ENCODE measurements around the gene PDHX.

The PDHX gene

GRCh38 chr11:35029979-35030682, 113.7 kb downstream of the PDHX start:
- DNase-seq = peak; percentile 69

DNA sequence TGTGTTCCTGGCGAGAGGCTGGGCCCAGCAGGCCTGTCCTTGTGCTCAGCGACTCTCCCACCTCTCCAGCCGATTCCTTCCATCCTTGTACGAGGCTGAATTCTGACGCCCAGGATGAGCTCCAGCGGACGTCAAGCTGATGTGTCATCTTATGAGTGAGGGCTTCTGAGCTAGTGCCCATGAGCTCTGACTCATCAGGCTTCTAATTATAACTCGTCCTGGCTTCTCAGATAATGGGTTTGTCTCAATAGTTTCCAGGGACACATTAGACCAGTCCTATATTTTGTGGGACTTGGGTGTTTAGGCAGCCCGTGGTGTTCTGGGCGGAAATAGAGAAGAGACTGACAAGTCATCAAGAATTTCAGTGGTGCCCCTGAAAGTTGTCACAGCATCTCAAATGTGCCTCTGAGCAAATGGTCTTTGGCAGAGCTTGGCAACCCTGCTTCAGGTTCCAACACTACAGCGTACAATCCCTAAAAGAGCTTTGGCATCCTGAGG, 114.3 kb downstream of the PDHX start:
- DNase-seq = peak; percentile 76

GRCh38 chr11:35031346-35031745, 114.9 kb downstream of the PDHX start:
- DNase-seq = no peak

DNA sequence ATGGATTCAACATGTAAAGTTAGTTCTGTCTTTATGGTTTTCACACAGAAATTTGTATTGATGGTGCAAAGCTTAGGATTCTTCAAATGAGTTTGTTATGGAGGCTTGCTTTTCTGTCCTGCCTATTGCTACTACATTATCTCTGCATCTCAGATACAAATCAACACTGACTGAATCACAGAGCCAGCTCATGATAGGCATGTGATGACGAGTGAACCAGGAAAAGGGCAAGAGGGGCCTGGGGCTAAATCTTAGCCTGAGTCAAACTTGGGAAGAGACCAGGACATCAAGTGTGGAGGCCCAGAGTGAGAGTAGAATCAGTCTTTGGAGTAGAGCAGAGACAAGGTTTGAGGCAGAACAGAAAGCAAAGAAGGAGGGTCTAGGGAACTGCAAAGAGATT, 115.4 kb downstream of the PDHX start:
- DNase-seq = no peak

DNA sequence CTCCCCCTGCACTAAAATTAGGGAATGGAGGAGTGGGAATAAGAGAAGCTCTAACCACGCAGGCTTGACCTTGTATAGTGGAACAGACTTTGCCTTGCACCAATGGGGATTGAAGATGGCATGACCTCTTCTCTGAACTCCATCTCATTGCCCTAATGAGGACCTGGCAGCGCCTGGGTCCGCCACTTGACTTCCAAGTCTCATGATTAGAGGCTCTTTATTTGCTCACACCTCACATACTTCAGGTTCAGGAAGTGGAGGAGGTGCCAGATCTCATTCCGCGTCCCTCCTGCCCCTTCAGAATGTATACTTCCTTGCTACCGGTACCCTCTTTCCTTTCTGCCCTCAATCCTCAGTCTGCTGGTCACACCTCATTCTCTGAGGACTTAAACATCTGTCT, 116.6 kb downstream of the PDHX start:
- no peak for DNase-seq

DNA sequence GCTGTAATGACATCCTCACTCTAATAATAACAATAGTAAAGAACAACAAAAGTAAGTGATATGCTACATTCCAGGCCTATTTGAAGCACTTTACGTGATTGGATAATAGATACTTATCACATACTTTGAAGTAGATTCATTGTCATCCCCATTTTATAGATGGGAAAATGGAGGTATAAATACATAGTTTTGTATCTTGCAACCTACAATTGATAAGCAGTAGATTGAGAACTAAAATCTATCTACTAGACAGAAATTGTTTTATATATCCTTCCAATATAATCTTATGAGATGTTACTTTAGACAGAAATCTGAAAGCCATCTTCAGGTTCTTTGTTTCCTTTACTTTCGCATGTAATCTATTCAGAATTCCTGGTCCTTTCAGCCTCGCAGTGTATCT, 118.0 kb downstream of the PDHX start:
- no peak for DNase-seq

DNA sequence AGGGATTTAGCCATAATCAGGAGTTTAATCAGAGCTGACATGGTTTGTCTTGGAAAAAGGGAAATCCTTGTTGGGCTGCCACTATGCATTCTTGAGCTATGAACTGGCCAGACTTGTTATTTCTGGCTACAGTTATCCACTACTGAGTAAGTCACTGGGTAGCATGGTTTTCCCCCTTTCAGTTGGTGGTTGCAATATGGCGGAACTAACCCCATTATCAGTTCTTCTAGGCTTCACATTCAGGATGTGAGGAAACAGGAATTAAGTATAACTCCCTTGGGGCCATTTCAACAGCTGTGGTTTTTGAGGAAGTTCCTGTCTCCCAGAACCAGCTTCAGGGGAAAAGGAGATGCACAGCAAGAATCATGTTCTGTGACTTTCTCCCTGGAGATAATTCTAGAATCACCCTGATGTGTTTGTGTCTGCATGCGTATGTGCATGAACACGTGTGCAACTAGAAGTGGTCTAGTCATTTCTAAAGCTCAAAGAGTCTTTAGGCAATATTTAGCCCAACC, 119.5 kb downstream of the PDHX start:
- no peak for DNase-seq

DNA sequence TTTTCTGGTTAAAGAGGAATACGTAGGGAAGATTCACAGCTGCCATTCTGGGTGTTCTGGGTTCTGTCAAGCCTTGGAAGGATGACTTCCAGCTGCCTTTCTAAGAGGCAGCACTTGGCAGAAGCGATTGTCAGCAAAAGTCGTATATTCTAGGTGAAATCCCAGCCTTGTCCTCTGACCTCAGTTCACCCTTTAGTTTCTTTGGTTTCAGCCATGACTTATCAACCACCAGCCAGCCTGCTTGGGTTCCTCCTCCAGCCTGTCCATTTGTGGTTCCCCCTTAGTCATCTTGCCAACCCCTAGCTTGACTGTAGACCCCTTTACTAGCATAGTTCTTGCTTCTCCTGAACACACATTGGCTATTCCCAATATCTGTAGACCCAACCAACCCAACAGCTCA, 120.2 kb downstream of the PDHX start:
- DNase-seq = no peak

DNA sequence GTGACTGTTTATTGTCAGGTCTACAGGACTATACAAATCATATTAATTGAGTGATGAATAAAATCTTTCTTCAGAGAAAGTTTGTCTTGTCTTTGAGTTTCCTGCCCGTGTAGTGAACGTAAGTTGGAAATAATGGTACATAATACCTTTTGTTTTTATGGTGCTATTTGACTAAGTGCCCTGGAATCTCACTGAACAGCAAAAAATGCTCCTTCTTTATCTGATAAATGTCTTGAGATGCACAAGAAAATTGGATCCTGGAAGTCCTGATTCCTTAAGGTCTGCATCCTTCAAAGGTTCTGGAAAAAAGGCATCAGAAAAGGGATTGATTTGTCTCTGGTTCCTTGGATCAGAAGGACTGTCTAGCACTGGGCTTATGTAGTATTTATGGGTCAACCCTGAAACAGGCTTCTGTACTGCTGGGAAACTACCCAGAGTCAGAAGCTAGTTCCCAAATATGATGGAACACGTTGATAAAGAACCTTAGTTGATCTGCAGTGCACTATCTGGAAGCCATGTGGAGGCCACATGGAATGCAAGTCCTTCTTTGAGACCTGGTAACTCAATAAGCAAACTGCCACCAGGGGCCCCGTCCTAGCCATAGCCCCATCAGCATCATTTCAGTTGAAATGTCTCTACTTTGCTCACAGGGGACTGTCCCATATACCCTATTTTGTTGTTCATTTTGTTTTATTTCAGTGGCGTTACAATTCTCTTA, 122.0 kb downstream of the PDHX start:
- no peak for DNase-seq

DNA sequence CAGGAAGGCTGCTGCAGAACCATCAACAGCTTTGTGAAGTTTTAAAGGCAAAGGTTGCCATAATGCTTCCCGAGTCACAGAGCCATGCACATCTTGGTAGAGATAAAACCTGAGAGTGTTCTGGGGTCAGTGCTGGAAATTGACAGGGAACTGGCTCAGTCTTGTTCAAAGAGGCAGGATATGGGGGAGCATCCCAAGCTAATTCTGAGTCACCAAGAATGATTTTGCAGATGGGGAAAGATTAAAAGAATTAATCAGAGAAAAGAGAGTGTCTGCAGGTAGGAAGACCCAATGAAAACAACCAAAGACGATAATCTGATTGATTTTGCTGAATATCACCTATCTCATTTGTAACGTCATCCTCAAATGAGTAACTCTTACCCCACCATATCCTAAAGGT, 122.7 kb downstream of the PDHX start:
- no peak for DNase-seq

DNA sequence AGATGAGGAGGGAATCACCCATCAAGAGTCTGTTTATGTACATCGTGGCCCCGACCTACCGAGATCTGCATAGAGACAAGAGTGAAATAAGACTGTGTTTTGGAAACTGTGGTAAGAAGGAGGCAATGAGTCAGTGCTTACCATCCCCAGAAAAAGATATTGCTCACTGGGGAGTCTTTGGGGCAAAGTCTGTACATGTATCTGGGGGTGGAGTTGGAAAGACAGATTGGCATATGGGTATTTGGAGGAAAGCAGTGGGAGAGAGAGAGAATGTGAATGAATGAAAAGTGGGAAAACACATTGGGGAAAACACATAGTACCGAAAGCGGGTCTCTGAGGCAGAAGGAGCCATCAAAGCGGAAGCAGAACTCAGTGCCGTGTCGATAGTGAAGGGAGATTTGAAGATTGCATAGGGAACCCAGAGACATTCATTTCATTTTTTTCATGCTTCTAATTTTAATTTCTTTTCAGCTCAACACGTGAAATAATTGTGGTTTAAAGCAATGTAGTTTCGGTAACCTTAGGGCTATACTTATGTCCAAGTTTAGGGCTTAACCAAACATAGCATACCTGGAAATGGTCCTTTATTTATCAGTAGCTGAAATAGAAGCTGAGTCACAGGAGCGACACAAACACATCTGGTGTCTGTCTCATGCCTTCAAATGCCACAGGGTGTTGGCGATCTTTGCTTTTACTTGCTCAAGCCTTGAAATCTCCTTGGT, 124.0 kb downstream of the PDHX start:
- peak; percentile 74 for DNase-seq

- DNase-seq = no peak
Measured at GRCh38 chr11:35041070-35041554, 124.7 kb downstream of the PDHX start.

GRCh38 chr11:35042224-35042623, 125.8 kb downstream of the PDHX start:
- no peak for DNase-seq

DNA sequence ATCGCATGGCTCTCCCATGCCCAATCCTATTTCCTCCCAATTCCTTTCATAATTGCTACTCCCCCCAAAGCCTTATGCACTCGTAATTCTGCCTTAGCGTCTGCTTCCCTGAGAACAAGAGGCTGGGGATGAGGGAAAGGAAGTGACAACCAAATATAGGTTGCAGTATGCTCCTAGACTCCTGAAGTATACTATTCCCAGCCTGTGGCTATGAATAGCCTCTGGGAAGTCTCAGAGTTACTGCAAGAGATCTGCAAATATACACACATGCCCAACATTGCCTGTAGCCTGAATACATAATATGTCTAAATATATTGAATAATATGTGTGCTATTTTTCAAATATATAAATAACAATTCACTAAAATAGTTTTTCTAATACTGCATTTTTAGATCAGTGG, 126.5 kb downstream of the PDHX start:
- no peak for DNase-seq

- DNase-seq = no peak
Measured at GRCh38 chr11:35043936-35044335, 127.5 kb downstream of the PDHX start.

GRCh38 chr11:35045236-35045820, 128.9 kb downstream of the PDHX start:
- DNase-seq = peak; percentile 92

Measured in CD4-positive, alpha-beta T cell treated with Interferon gamma for 1 hour (primary cell).